ENCODE data around the gene IPCEF1.

DNA sequence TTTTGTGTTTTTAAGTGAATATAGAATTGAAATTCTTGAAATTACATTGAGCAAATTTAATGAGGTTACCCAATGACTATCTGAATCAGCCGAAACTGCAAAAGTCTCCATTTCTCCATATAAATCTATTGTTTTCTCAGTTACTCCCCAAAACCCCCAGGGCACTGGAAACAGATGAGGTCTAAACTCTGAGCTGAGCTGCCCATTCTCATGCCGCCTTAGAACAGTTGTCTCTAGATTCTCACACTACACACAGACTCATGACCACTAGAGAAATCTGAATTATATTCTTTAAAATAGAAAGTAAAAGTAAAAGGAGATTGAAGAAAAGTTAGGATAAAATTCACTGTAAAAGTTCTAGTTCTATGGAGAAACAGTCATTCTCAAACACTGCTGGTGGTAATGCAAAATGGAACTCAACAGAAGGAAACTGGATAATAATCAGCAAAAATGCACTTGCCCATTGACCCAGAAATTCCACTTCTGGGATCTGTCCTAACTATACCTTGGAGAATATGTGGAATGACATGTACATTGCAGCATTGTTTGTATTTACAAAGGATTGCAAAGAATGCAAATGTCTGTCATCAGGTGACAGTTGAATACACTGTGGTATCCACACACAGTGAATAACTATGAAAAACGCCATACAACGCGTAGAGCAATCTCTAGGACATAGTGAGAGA is 125.5 kb downstream of the IPCEF1 start:
- TF ChIP-seq, protein P1, sequence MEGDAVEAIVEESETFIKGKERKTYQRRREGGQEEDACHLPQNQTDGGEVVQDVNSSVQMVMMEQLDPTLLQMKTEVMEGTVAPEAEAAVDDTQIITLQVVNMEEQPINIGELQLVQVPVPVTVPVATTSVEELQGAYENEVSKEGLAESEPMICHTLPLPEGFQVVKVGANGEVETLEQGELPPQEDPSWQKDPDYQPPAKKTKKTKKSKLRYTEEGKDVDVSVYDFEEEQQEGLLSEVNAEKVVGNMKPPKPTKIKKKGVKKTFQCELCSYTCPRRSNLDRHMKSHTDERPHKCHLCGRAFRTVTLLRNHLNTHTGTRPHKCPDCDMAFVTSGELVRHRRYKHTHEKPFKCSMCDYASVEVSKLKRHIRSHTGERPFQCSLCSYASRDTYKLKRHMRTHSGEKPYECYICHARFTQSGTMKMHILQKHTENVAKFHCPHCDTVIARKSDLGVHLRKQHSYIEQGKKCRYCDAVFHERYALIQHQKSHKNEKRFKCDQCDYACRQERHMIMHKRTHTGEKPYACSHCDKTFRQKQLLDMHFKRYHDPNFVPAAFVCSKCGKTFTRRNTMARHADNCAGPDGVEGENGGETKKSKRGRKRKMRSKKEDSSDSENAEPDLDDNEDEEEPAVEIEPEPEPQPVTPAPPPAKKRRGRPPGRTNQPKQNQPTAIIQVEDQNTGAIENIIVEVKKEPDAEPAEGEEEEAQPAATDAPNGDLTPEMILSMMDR (IDR thresholded peaks at IDR 0.05): no peak
- TF ChIP-seq POLR2A (IDR thresholded peaks at IDR 0.05): no peak
